MG63 (cell line): ENCODE results near the gene JADE2. TPM values are rescaled to one million over a fixed set of nuclear protein-coding genes. Genes with fewer than 3 reads are reported as not detected.

Experiments
- DNase-seq: peaks from one replicate; pipeline ENCODE4 v3.0.0-alpha.2; 2020
- H3K27me3 ChIP-seq: fragments of 250-450 bp; sonication (Bioruptor Pico); 2 replicates; pipeline ENCODE4 v1.5.1; 2020; ENCODE audit warnings: mild to moderate bottlenecking, moderate library complexity
- H3K36me3 ChIP-seq: fragments of 250-450 bp; sonication (Bioruptor Pico); 2 replicates; pipeline ENCODE4 v1.5.1; 2020; ENCODE audit warnings: mild to moderate bottlenecking, moderate library complexity
- H3K4me3 ChIP-seq: fragments of 250-450 bp; sonication (Bioruptor Pico); 2 replicates; pipeline ENCODE4 v1.5.1; 2020; ENCODE audit warnings: mild to moderate bottlenecking, moderate library complexity
- H3K9me3 ChIP-seq: fragments of 250-450 bp; sonication (Bioruptor Pico); 2 replicates; pipeline ENCODE4 v1.5.1; 2020; ENCODE audit warnings: mild to moderate bottlenecking, moderate library complexity
- total RNA-seq: library from RNA; depleted of rRNA; stranded (reverse); fragments of >200 nt; shearing (Covaris generic); gene quantifications from 2 replicates; pipeline ENCODE4 v1.2.3, GENCODE V29; 2014; ENCODE audit warnings: low replicate concordance; rRNA removed

JADE2 gene
- total RNA-seq, 1 experiment from 2014 or later, result 47.4 TPM

- no peak for DNase-seq
- Histone ChIP-seq H3K27me3 (no peaks in the 10 kb centered on the region), H3K9me3 (no peaks in the 10 kb centered on the region), H3K4me3 (no peak overlapping the region), H3K36me3 (peaks cover 79% of the 10 kb centered on the region)
These were observed 81.3 kb downstream of the JADE2 start for GRCh38 chr5:134606726-134607125.

GRCh38 chr5:134608555-134608954, 83.1 kb downstream of the JADE2 start:
- no peak for DNase-seq
- peaks cover 87% of the 10 kb centered on the region for H3K36me3 ChIP-seq
- no peaks in the 10 kb centered on the region for H3K27me3 ChIP-seq
- H3K4me3 ChIP-seq, result no peak overlapping the region
- no peaks in the 10 kb centered on the region for H3K9me3 ChIP-seq

GRCh38 chr5:134609232-134609851, 83.9 kb downstream of the JADE2 start:
- Histone ChIP-seq H3K27me3 (no peaks in the 10 kb centered on the region), H3K36me3 (peaks cover 86% of the 10 kb centered on the region), H3K9me3 (no peaks in the 10 kb centered on the region), H3K4me3 (no peak overlapping the region)
- no peak for DNase-seq

DNA sequence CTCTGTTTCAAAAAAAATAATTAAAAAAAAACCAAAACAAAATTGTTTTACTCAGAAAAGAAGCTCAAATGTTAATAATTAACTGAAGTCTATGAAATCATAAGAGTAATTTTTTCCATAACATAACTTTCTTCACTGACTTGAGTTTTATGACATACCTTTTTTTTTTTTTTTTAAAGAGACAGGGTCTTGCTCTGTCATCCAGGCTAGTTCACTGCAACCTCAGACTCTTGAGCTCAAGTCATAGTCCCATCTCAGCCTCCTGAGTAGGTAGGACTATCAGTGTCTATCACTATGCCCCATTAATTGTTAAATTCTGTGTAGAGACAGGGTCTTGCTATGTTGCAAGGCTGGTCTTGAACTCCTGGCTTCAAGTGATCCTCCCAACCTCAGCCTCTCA, 85.3 kb downstream of the JADE2 start:
- DNase-seq, result no peak
- Histone ChIP-seq H3K9me3 (no peaks in the 10 kb centered on the region), H3K4me3 (no peak overlapping the region), H3K27me3 (no peaks in the 10 kb centered on the region), H3K36me3 (peaks cover 83% of the 10 kb centered on the region)

GRCh38 chr5:134611515-134611914, 86.0 kb downstream of the JADE2 start:
- Histone ChIP-seq H3K4me3 (no peak overlapping the region), H3K27me3 (no peaks in the 10 kb centered on the region), H3K9me3 (no peaks in the 10 kb centered on the region), H3K36me3 (peaks cover 77% of the 10 kb centered on the region)
- no peak for DNase-seq

DNA sequence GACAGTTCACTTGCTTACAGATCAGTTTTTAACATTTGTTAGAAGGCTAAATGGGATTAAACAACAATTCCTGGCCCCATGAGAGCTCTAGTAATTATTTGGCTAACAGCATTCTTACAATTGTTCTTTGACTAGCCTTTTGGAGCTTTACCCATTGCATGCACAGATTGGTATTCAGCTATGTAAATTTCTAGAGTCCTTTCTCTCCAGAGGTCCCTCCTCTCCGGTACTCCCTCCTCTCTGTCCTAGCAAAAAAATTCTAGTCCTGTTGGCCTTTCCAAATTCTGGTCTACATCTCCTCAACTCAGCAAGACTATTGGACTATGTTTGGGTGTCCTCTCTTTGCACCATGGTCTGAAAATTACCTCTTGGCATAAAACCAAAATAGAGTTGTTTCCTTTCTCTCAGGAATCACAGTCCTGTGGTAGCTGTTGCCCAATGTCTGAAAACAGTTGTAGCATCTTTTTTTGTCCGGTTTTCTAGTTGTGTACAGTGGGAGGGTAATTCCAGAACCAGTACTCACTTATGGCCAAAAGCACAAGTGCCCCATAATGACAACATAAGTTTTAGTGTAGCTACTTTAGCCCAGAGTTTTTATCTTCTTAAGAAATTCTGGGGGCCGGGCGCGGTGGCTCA, 89.1 kb downstream of the JADE2 start:
- Histone ChIP-seq H3K9me3 (no peaks in the 10 kb centered on the region), H3K4me3 (no peak overlapping the region), H3K36me3 (peaks cover 70% of the 10 kb centered on the region), H3K27me3 (no peaks in the 10 kb centered on the region)
- no peak for DNase-seq

DNA sequence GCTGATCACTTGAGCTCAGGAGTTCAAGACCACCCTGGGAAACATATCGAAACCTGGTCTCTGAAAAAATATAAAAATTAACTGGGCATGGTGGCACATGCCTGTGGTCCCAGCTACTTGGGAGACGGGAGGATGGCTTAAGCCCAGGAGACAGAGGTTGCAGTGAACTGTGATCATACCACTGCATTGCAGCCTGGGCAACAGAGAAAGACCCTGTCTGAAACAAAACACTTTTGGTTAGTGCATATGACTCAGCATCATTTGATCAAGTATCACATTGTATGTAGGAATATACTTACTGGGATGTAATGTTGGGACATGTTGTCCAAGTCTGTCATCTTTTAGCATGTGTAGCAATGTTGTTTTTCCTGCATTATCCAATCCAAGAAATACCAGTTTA, 95.2 kb downstream of the JADE2 start:
- peaks cover 62% of the 10 kb centered on the region for H3K36me3 ChIP-seq
- H3K9me3 ChIP-seq, result no peaks in the 10 kb centered on the region
- H3K27me3 ChIP-seq, result no peaks in the 10 kb centered on the region
- no peak for DNase-seq
- H3K4me3 ChIP-seq, result no peak overlapping the region

DNA sequence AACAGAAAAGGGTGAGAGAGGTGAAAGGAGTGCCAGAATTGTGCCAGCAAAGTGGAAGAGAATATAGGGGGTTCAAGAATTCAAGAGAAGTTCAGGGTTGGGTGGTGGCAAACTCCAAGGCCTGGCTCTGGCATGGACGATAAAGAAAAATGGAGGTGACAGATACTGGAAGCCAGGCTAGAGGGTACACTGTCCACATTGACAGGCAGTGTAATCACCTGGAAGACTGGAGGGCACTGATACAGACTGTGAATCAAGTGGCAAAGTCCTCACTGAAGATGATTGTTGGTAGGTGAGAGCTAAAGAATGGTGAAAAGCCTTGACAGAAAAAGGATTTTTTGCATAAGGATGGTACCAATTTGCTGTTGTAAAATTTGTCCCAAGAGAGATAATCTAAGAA, 100.1 kb downstream of the JADE2 start:
- Histone ChIP-seq H3K36me3 (peaks cover 45% of the 10 kb centered on the region), H3K27me3 (no peaks in the 10 kb centered on the region)
- no peak for DNase-seq

GRCh38 chr5:134626369-134627014, 101.0 kb downstream of the JADE2 start:
- H3K9me3 ChIP-seq, result no peaks in the 10 kb centered on the region
- H3K36me3 ChIP-seq, result peaks cover 41% of the 10 kb centered on the region
- DNase-seq, result no peak
- H3K4me3 ChIP-seq, result no peak overlapping the region
- no peaks in the 10 kb centered on the region for H3K27me3 ChIP-seq

More for the DNA sequence above, 100.1 kb downstream of the JADE2 start:
- Histone ChIP-seq H3K4me3 (no peak overlapping the region), H3K9me3 (no peaks in the 10 kb centered on the region)

Other genes starting within 250 kb of the JADE2 start
- 3.3 and 8.7 TPM in 2 replicates for gene CDKL3, start 158.5 kb upstream of the JADE2 start, total RNA-seq
- gene UBE2B, start 154.1 kb upstream of the JADE2 start, total RNA-seq, result 85.8 and 235 TPM in 2 replicates
- gene CDKN2AIPNL, start 113.8 kb upstream of the JADE2 start, total RNA-seq, result 116 and 161 TPM in 2 replicates
- 81.1 and 98.2 TPM in 2 replicates for gene SAR1B, start 107.2 kb downstream of the JADE2 start, total RNA-seq
- 11.7 and 14.2 TPM in 2 replicates for gene SEC24A, start 123.1 kb downstream of the JADE2 start, total RNA-seq
- 29.8 and 59.6 TPM in 2 replicates for gene CAMLG, start 212.9 kb downstream of the JADE2 start, total RNA-seq
- gene DDX46, start 233.1 kb downstream of the JADE2 start, total RNA-seq, result 14.3 and 16.4 TPM in 2 replicates